IMR-90 (cell line): ENCODE results near the gene NHSL1. TPM values are rescaled to one million over a fixed set of nuclear protein-coding genes. Genes with fewer than 3 reads are reported as not detected.
A peak's percentile ranks its signal among the peaks of the same experiment; 100 is the strongest.

Experiments
- ATAC-seq: fragments of 200-7000 bp; cut with Tn5 transposase; 2 replicates; pipeline ENCODE4 v1.9.1; 2020; ENCODE audit warnings: low read depth, mild to moderate bottlenecking, moderate library complexity
- BruUV-seq: library from RNA; stranded (reverse); fragments of 400-500 nt; replicated peaks from 2 replicates; lab custom pipeline; 2021; lab: Mats Ljungman, UMichigan
- CTCF ChIA-PET: fragments of 300-600 bp; formaldehyde crosslinking; extraction: SDS; loops from one replicate; lab custom pipeline; 2021; ENCODE audit warnings: antibody characterized with exemption; lab: Yijun Ruan, JAX
- POLR2A ChIA-PET: fragments of 300-600 bp; sonication (Branson Sonifier 250); formaldehyde crosslinking; loops from one replicate; lab custom pipeline; 2022; ENCODE audit warnings: antibody characterized with exemption; ENCODE audit not compliant: unreplicated experiment; lab: Charles Lee
- DNase-seq: peaks from one replicate; pipeline ENCODE4 v3.0.0; 2013
- H2AFZ ChIP-seq: replicated peaks from 2 replicates; pipeline ENCODE3; 2013; ENCODE audit warnings: low read length, mild to moderate bottlenecking; ENCODE audit not compliant: poor library complexity
- H2AK5ac ChIP-seq: 2 replicates; pipeline ENCODE4 v1.6.1; 2013; ENCODE audit warnings: low read depth, low read length, inconsistent platforms
- H2AK9ac ChIP-seq: replicated peaks from 2 replicates; pipeline ENCODE3; 2013; ENCODE audit warnings: mild to moderate bottlenecking, low read depth, low read length, moderate library complexity; ENCODE audit not compliant: poor library complexity
- H2BK120ac ChIP-seq: 2 replicates; pipeline ENCODE4 v1.6.1; 2013; ENCODE audit warnings: low read depth, low read length, inconsistent platforms
- H2BK15ac ChIP-seq: 3 replicates; pipeline ENCODE4 v1.6.1; 2013; ENCODE audit warnings: low read depth, low read length, inconsistent platforms
- H2BK20ac ChIP-seq: 2 replicates; pipeline ENCODE4 v1.6.1; 2013; ENCODE audit warnings: low read depth, mild to moderate bottlenecking, inconsistent platforms, low read length, moderate library complexity
- H2BK5ac ChIP-seq: 2 replicates; pipeline ENCODE4 v1.6.1; 2013; ENCODE audit warnings: mild to moderate bottlenecking, low read depth, low read length, inconsistent platforms; ENCODE audit not compliant: poor library complexity, severe bottlenecking
- H3K14ac ChIP-seq: replicated peaks from 2 replicates; pipeline ENCODE4 v1.6.1; 2013; ENCODE audit warnings: low read depth, low read length, inconsistent platforms
- H3K18ac ChIP-seq: 2 replicates; pipeline ENCODE4 v1.6.1; 2013; ENCODE audit warnings: low read depth, low read length, control low read depth
- H3K23ac ChIP-seq: 2 replicates; pipeline ENCODE4 v1.6.1; 2013; ENCODE audit warnings: low read depth, low read length, inconsistent platforms
- H3K27ac ChIP-seq: 2 replicates; pipeline ENCODE4 v1.5.1; 2013; ENCODE audit warnings: mild to moderate bottlenecking, control low read depth, low read length; ENCODE audit not compliant: insufficient read depth
- H3K27me3 ChIP-seq: 2 replicates; pipeline ENCODE4 v1.6.1; 2013; ENCODE audit warnings: low read length; ENCODE audit not compliant: control insufficient read depth, insufficient read depth
- H3K36me3 ChIP-seq: 2 replicates; pipeline ENCODE4 v1.6.1; 2013; ENCODE audit warnings: low read length, mixed read lengths; ENCODE audit not compliant: control insufficient read depth, insufficient read depth
- H3K4ac ChIP-seq: 2 replicates; pipeline ENCODE4 v1.6.1; 2013; ENCODE audit warnings: low read depth, low read length, inconsistent platforms
- H3K4me1 ChIP-seq: 2 replicates; pipeline ENCODE4 v1.6.1; 2013; ENCODE audit warnings: low read length, mixed read lengths; ENCODE audit not compliant: control insufficient read depth, insufficient read depth
- H3K4me2 ChIP-seq: 2 replicates; pipeline ENCODE4 v1.6.1; 2013; ENCODE audit warnings: low read depth, mild to moderate bottlenecking, control low read depth, low read length, moderate library complexity
- H3K4me3 ChIP-seq: 2 replicates; pipeline ENCODE4 v1.5.1; 2013; ENCODE audit warnings: low read depth, mild to moderate bottlenecking, control low read depth, low read length, moderate library complexity; ENCODE audit not compliant: insufficient read depth
- H3K56ac ChIP-seq: 2 replicates; pipeline ENCODE4 v1.6.1; 2013; ENCODE audit warnings: low read length, inconsistent platforms; ENCODE audit not compliant: insufficient read depth; ENCODE audit errors: extremely low read depth
- H3K79me1 ChIP-seq, 2 experiments: 2 replicates each; pipeline ENCODE4 v1.6.1; 2013; ENCODE audit warnings: low read length in 2 of 2, inconsistent platforms in 1 of 2, low read depth in 1 of 2
- H3K9ac ChIP-seq: 2 replicates; pipeline ENCODE4 v1.6.1; 2013; ENCODE audit warnings: low read depth, low read length, control low read depth
- H3K9me1 ChIP-seq: 2 replicates; pipeline ENCODE4 v1.6.1; 2013; ENCODE audit warnings: low read length, inconsistent platforms; ENCODE audit not compliant: insufficient read depth
- H3K9me3 ChIP-seq: 2 replicates; pipeline ENCODE4 v1.6.1; 2013; ENCODE audit warnings: low read length; ENCODE audit not compliant: control insufficient read depth, insufficient read depth
- H4K20me1 ChIP-seq: 2 replicates; pipeline ENCODE4 v1.6.1; 2013; ENCODE audit warnings: low read length, inconsistent platforms; ENCODE audit not compliant: insufficient read depth
- H4K5ac ChIP-seq: 2 replicates; pipeline ENCODE4 v1.6.1; 2013; ENCODE audit warnings: mild to moderate bottlenecking, low read depth, low read length, control low read depth
- H4K8ac ChIP-seq, 2 experiments: 2 replicates each; pipeline ENCODE4 v1.6.1; 2013; ENCODE audit warnings: low read depth in 2 of 2, low read length in 2 of 2, control low read depth in 1 of 2, inconsistent platforms in 1 of 2
- H4K91ac ChIP-seq: 2 replicates; pipeline ENCODE4 v1.6.1; 2013; ENCODE audit warnings: low read depth, low read length, inconsistent platforms; ENCODE audit not compliant: insufficient read depth
- BHLHE40 ChIP-seq: fragments of 150-350 bp; IDR thresholded peaks from 2 replicates; pipeline ENCODE4 v1.6.1; 2016; ENCODE audit warnings: mild to moderate bottlenecking, low read depth, low read length
- CEBPB ChIP-seq: IDR thresholded peaks from 2 replicates; pipeline ENCODE4 v1.6.1; 2012; ENCODE audit warnings: low read depth, low read length, improper control_type of control experiment
- CHD1 ChIP-seq: IDR thresholded peaks from 2 replicates; pipeline ENCODE4 v1.6.1; 2012; ENCODE audit warnings: low read depth, low read length, improper control_type of control experiment
- CTCF ChIP-seq: conservative IDR thresholded peaks from 2 replicates; pipeline ENCODE4 v1.5.1; 2012; ENCODE audit warnings: mild to moderate bottlenecking, low read depth, low read length, improper control_type of control experiment
- ELK1 ChIP-seq: fragments of 150-350 bp; IDR thresholded peaks from 2 replicates; pipeline ENCODE4 v1.6.1; 2016; ENCODE audit warnings: low read depth, mild to moderate bottlenecking, low read length, moderate library complexity, borderline replicate concordance
- FOS ChIP-seq: fragments of 150-350 bp; IDR thresholded peaks from 2 replicates; pipeline ENCODE4 v1.6.1; 2016; ENCODE audit warnings: low read depth, low read length
- MAFK ChIP-seq: IDR thresholded peaks from 2 replicates; pipeline ENCODE4 v1.6.1; 2012; ENCODE audit warnings: low read depth, low read length, improper control_type of control experiment
- MAZ ChIP-seq: IDR thresholded peaks from 2 replicates; pipeline ENCODE4 v1.6.1; 2012; ENCODE audit warnings: low read depth, mild to moderate bottlenecking, low read length, improper control_type of control experiment, moderate library complexity, borderline replicate concordance
- MXI1 ChIP-seq: IDR thresholded peaks from 2 replicates; pipeline ENCODE4 v1.6.1; 2012; ENCODE audit warnings: low read depth, mild to moderate bottlenecking, low read length, moderate library complexity, borderline replicate concordance
- NFE2L2 ChIP-seq: fragments of 150-350 bp; IDR thresholded peaks from 2 replicates; pipeline ENCODE4 v1.6.1; 2016; ENCODE audit warnings: low read depth, mild to moderate bottlenecking, low read length
- POLR2A ChIP-seq: IDR thresholded peaks from 2 replicates; pipeline ENCODE4 v1.6.1; 2012; ENCODE audit warnings: mild to moderate bottlenecking, low read depth, low read length
- RAD21 ChIP-seq: IDR thresholded peaks from 2 replicates; pipeline ENCODE4 v1.6.1; 2012; ENCODE audit warnings: low read length, improper control_type of control experiment
- RCOR1 ChIP-seq: IDR thresholded peaks from 2 replicates; pipeline ENCODE4 v1.6.1; 2012; ENCODE audit warnings: mild to moderate bottlenecking, low read length, improper control_type of control experiment; ENCODE audit not compliant: insufficient replicate concordance
- RFX5 ChIP-seq: IDR thresholded peaks from 2 replicates; pipeline ENCODE4 v1.8.0; 2012; ENCODE audit warnings: low read depth, mild to moderate bottlenecking, low read length, moderate library complexity
- SMC3 ChIP-seq: fragments of 150-350 bp; IDR thresholded peaks from 2 replicates; pipeline ENCODE4 v1.6.1; 2016; ENCODE audit warnings: low read depth, mild to moderate bottlenecking, antibody characterized with exemption, low read length, moderate library complexity
- USF2 ChIP-seq: fragments of 150-350 bp; IDR thresholded peaks from 2 replicates; pipeline ENCODE4 v1.6.1; 2017; ENCODE audit warnings: mild to moderate bottlenecking, antibody characterized with exemption, low read length, low read depth
- WGBS, 2 experiments: methylation state at CpG; one replicate each; pipeline versions ENCODE4 v1.1.5 to v1.1.7; 2013; ENCODE audit warnings: missing lambda C conversion rate in 2 of 2; ENCODE audit not compliant: insufficient read length in 1 of 2; ENCODE audit errors: extremely low coverage in 2 of 2; 5-methylcytosine and 5-hydroxymethylcytosine counted together
- dilution Hi-C: fragments of 300-500 bp; cut with HindIII; formaldehyde crosslinking; loops from one replicate; pipeline ENCODE4 v1.14.3; 2018; ENCODE audit warnings: low sequenced_read_pairs; ENCODE audit not compliant: unreplicated experiment
- in situ Hi-C: fragments of 300-500 bp; cut with MboI; formaldehyde crosslinking; loops from 3 replicates; pipeline ENCODE4 v1.14.3; 2019; ENCODE audit warnings: low sequenced_read_pairs, inconsistent platforms, mixed read lengths
- intact Hi-C: fragments of 100-400 bp; cut with micrococcal nuclease; formaldehyde crosslinking; loops from 2 replicates; pipeline ENCODE4 v1.10.0; 2022
- polyA plus RNA-seq, 3 experiments: library from polyadenylated mRNA; depleted of rRNA; stranded (reverse); fragments of >200 nt; gene quantifications; 2 replicates each; pipeline ENCODE4 v1.2.3, GENCODE V29; 2012; ENCODE audit warnings: low replicate concordance in 1 of 3
- total RNA-seq: library from RNA; depleted of rRNA; stranded (reverse); fragments of >200 nt; gene quantifications from 2 replicates; pipeline ENCODE4 v1.2.3, GENCODE V29; 2012

NHSL1 gene
- total and polyA plus RNA-seq, 2 of the 4 experiments (the other 2 are of a cell fraction): 5.6 to 7.2 TPM

DNA sequence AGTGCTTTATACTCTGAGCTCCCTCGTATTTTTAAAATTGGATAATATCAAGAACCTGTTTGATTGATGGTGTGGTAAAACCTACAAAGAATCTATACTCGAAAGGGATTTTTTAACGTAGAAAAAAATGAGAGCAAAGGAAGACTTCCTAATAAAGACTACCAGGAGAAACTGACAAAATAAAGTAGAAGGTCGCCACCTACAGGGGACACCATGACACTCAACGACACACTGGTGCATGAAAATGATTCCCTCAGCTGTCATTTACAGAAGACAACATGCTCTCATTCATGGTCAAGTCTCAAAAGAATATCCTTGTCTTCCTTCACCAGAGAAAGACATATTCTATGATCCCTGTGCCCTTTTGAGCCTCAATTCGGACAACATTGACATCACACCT, 10.1 kb upstream of the NHSL1 start:
- dilution Hi-C loops: no loop called here

More for the DNA sequence above, 10.1 kb upstream of the NHSL1 start:
- no peak overlapping the region for H3K4me3 ChIP-seq
- ATAC-seq: 0 out of 2 replicates have a peak, but pooled peaks have one; percentile 46
- H2BK20ac ChIP-seq: no peak overlapping the region
- no peak overlapping the region; the same call in 1 of the 2 replicates for H3K23ac ChIP-seq
- H3K9me1 ChIP-seq: no peaks in the 10 kb centered on the region
- no peaks in the 10 kb centered on the region for H3K36me3 ChIP-seq
- H4K91ac ChIP-seq: no peak overlapping the region
- no peak overlapping the region for H4K5ac ChIP-seq
- H3K56ac ChIP-seq: no peak overlapping the region
- H3K4ac ChIP-seq: no peak overlapping the region
- ChIA-PET POLR2A (no interaction called here), CTCF (interaction anchor here (0.6 to 1.9 kb wide), 8 partner anchors 9 to 227 kb away, joined by 3 to 12 read pairs (median 6); no protein-coding TSS in a partner anchor)
- H2AK9ac ChIP-seq: no peak overlapping the region
- no peaks in the 10 kb centered on the region for H4K20me1 ChIP-seq
- H4K8ac ChIP-seq: no peak overlapping the region
- no peaks in the 10 kb centered on the region for H3K9me3 ChIP-seq
- no peak overlapping the region for H3K4me2 ChIP-seq
- no peak overlapping the region for H3K14ac ChIP-seq
- no peak overlapping the region for H2BK5ac ChIP-seq
- in situ Hi-C loops (no loop called here), intact Hi-C loops (loop anchor here (1.0 to 10.0 kb wide), 3 partner anchors 80 to 505 kb away; no protein-coding TSS in a partner anchor)
- TF ChIP-seq CHD1 (no peak), RAD21 (peak; percentile 65), MXI1 (no peak), MAFK (no peak), POLR2A (no peak), RFX5 (no peak), NFE2L2 (no peak), FOS (no peak), USF2 (no peak), CEBPB (no peak), MAZ (no peak), ELK1 (no peak), BHLHE40 (no peak), SMC3 (peak; percentile 58), RCOR1 (no peak), CTCF (peak; percentile 55)
- no peak overlapping the region for H3K27ac ChIP-seq
- H3K27me3 ChIP-seq: no peaks in the 10 kb centered on the region
- WGBS, 2 experiments: 0% methylated on average over 2 of the region's 6 CpGs; no CpG with 5 or more reads in 1 of the 2 experiments
- BruUV-seq: no TSS peak
- H3K18ac ChIP-seq: no peak overlapping the region
- H3K4me1 ChIP-seq: no peaks in the 10 kb centered on the region
- DNase-seq: peak; percentile 52
- no peak overlapping the region for H2AK5ac ChIP-seq
- no peak overlapping the region for H2BK120ac ChIP-seq
- no peak overlapping the region for H3K9ac ChIP-seq
- H3K79me1 ChIP-seq: peaks cover 6 to 15% of the 10 kb centered on the region in 2 experiments; a peak in 3 of 4 replicates
- H2BK15ac ChIP-seq: no peak overlapping the region
- H2AFZ ChIP-seq: no peak overlapping the region
